GM23248 (cell line): ENCODE data around the gene PRKAR1B.

Experiments
- EZH2 ChIP-seq: fragments of 200-600 bp; sonication (generic); IDR thresholded peaks from 2 replicates; pipeline ENCODE4 v1.6.1; 2018; ENCODE audit warnings: antibody characterized with exemption, mild to moderate bottlenecking; ENCODE audit not compliant: insufficient read depth, poor library complexity, severe bottlenecking
- EZH2phosphoT487 ChIP-seq: fragments of 200-600 bp; sonication (generic); IDR thresholded peaks from 2 replicates; pipeline ENCODE4 v1.6.1; 2018; ENCODE audit warnings: antibody characterized with exemption, moderate library complexity, mild to moderate bottlenecking, low read depth; ENCODE audit not compliant: insufficient read depth

DNA sequence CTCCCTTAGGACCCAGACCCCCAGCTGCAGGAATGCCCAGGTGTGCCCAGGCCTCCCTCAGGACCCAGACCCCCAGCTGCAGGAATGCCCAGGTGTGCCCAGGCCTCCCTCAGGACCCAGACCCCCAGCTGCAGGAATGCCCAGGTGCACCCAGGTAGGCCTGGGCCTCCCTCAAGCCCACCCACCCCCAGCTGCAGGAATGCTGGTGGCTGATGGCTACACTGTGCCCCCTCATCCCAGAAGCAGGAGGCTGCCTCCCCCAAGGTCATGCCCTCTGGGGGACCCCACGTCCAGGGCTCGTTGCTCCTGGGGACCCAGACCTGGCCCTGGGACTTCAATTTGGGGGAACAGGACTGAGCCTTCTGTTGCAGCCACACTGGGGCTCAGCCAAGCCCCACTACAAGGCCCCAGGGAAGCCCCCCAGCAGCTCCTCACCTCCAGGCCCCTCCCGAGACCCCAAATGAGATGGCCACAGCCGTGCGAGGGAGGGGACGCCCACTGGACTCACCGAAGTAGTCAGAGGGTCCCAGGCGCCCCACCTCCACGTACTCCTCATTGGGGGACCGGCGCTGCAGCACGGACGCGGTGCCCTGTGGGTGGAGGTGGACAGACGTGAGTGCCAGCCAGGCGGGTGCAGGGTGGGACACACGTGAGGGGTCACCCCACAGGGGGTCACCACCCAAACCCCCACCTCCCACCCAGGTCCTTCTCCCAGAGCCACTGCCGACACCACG, 176.0 kb downstream of the PRKAR1B start:
- TF ChIP-seq EZH2phosphoT487, result no peak
- no peak for TF ChIP-seq EZH2
